Measurements from ENCODE around the gene STAT4.
A peak's percentile ranks its signal among the peaks of the same experiment; 100 is the strongest.

Gene STAT4

GRCh38 chr2:191078165-191078867 lies 72.5 kb downstream of the STAT4 start:
- DNase-seq: no peak

DNA sequence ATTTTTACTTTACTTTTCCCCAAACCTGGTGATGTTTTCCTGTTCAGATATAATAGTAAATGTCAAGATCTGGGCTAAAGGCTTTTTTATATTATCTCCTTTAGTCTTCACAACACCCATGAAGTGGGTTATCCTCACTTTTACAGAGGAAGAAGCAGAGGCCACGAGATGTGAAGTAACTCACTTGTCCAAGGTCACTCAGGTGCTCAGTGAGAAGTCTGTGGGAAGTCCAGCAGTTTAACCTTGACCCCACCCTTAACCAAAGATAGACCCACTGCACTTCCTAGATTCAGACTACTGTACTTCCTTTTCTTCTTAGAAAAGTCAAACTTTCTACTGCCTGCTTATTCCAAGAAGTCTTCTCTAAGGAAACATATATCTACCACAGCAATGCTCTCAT lies 80.5 kb downstream of the STAT4 start:
- no peak for DNase-seq

DNA sequence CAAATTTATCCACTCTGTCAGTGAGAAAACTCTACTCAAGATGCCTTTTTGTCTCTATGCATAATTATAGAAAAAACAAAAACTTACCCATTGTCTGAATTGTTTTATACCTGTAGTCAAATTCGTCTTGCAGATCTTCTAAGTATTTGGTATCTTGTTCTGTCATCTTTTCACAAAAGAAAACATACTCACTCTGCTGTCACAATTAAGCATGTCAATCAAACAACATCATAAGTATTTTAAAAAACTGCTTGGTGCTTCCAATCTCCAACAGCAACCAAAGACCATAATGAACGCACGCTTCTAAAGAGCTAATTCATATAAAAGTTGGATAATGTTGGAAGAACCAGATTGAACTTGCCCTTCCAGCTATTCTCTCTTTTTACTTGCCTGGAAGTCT lies 81.2 kb downstream of the STAT4 start:
- DNase-seq: no peak

DNA sequence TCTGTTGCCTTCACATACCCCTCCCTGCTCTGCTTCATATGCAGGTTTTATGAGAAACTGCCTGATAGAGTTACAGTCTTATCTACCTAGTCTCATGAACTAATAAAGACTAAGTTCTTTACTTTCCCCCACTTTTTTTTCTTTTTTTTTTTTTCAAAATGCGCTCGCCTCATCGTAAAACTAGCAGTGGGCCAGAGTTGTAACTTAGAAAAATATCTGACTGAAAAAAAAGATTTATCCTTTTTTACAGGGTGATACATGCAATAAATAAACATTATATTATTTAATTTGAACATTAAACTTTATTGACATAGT lies 83.9 kb downstream of the STAT4 start:
- no peak for DNase-seq

DNA sequence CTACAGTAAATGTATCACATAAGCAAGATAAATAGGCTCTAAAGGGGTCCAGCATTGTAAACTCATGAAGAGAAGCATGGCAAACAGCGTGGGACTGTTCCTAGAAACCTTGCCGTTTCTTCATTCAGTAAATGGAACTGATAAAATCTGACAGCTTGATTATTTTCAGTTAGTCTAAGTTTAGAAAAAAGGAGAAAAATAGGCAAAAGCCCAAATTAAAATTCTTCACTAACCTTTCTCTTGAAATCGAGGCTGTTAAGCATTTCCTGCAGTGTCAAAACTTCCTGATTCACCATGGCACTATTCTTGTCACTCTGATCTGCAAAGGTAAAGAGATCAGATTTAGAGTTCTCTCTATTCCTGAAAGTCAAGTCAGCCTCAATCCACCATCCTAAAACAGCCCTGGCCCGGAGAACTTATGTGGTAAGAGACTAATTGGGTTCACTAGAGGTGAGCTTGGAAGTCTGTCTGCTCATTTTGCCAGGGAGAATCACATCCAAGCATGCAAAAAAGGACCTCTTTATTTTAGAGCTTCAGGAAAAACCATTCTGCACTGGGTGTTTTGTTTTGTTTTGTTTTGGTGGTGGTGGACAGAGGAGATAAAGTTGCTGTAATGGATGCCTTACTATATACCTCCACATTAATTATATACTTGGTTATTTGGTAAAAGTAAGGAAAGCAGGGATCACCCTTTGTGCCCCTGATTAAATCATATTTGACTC lies 84.4 kb downstream of the STAT4 start:
- DNase-seq: no peak

- DNase-seq: no peak
Observed at GRCh38 chr2:191065785-191066184, 85.0 kb downstream of the STAT4 start.

- no peak for DNase-seq
Observed at GRCh38 chr2:191064590-191064989, 86.2 kb downstream of the STAT4 start.

- no peak for DNase-seq
Observed at GRCh38 chr2:191063584-191063983, 87.2 kb downstream of the STAT4 start.

GRCh38 chr2:191061381-191061980 lies 89.3 kb downstream of the STAT4 start:
- no peak for DNase-seq

- no peak for DNase-seq
Observed at GRCh38 chr2:191059308-191059707, 91.5 kb downstream of the STAT4 start.

- DNase-seq: no peak
Observed at GRCh38 chr2:191056228-191056627, 94.6 kb downstream of the STAT4 start.

DNA sequence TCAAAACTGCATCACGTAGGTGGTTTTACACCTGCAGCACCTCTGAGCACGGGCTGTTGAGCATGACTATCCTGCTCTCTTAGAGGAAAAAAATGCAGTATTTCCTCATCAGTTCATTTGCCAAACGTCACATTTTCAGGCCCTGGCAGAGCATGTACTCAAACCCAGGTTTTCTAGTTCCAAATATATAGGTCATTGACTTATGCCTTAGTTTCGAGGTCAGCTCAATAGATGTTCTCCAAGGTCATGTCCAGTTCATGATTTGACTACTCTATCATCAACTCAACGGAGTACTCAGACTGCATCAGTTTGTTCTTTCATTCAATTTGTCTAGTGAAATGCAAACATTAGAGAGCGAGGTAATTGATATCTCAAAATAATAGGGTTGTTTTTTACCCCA lies 97.5 kb downstream of the STAT4 start:
- DNase-seq: no peak

DNA sequence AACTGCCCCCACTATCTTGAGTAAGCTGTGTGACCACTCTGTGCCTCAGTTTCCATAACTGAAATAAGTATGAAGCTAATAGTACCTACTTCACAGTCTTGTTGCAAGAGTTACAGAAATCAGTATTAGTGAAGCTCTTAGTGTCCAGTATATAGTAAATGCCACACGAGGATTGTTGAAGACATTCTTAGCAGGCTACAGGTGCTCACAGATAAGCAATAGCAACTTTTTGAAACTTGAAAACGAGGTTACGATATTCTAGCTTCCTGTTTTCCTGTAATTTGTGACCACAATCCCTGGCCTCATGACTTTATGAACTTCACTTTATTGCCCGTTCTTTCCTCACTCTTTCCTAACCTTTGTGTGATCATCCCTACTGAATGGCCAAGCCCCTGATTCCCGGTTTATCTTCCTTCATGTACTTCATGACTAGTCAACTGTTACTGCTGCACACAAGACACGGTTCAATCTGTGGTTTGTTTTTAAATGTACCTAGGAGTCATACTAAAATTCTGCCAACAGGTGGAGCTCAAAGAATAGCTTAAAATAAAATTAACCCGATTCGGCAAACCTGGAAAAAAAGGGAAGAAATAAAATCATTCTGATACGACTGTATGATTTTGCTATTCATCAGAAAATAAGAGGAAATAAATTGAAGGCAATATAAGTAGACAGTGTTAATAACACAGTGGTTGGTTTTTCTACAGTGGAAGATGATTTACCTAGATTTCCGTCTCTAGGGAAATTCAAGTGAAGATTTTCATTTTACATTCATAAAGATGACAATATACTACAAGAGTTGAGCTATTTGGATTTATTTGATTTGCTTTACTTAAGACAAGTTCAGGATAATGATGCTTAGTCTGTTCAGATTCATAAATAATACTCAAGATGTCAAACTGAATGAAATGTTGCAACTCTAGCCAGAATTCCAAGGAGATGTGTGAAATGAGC lies 98.7 kb downstream of the STAT4 start:
- DNase-seq: no peak

DNA sequence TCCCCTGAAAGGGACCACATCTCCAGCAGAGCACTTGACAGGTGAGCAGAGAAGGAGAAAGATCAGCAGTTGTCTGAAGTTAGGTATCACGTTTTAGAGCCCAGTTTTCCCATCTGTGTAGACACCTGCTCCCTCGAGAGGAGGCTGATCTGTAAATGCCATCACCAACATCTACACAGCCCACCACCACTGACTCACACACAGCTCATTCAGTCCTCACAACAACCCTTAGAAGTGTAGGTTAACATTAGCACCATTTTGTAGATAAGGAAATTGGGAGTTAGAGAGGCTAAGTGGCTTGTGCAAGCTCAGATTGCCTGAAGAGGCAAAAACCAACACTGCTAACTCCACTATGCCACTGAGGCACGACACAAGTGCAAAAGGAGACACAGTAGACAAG lies 99.6 kb downstream of the STAT4 start:
- no peak for DNase-seq

- no peak for DNase-seq
Observed at GRCh38 chr2:191050640-191050987, 100.2 kb downstream of the STAT4 start.

DNA sequence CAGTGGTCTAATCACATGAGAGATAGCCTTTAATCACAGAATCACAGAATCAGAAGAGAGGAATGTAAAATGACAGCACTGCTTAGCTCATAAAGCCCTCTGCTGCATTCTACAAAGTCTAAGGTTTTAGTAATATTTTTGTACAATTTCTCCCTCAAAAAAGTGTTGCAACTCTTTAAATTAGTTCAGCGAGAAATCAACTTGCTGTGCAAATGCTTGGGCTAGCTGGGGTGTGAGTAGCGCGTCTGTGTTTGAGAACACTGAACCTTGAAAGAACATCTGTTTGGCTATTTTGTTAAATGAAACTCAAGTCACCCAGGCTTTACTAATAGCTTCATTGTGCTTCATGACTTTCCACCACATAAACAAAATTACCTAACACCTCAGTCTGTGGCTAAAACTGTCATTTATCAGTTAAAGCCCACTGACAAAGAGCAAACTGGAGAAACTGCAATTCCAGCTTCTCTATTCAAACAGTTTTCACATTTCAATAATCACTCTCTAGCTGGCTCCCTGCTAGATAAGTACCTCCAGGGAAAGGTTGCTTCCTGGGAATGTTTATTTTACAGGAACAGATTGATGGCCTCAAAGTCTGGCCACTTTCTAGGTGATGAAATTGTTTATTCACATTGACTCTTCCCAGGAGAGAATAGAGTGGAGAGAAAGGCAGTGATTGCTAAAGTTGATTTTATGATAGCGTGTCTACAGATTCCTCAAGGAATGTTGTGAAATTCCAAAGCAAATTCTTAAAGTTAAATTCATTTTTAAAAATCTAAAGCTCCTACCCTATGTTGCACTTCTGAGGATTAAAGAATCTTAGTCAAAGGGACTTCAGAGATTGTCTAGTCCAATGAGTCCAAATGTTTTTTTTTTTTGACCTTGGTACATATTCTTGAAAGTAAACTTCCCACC lies 100.8 kb downstream of the STAT4 start:
- no peak for DNase-seq

- no peak for DNase-seq
Observed at GRCh38 chr2:191048073-191048472, 102.7 kb downstream of the STAT4 start.

- DNase-seq: no peak
Observed at GRCh38 chr2:191045141-191045540, 105.7 kb downstream of the STAT4 start.

- DNase-seq: no peak
Observed at GRCh38 chr2:191043438-191043837, 107.4 kb downstream of the STAT4 start.

DNA sequence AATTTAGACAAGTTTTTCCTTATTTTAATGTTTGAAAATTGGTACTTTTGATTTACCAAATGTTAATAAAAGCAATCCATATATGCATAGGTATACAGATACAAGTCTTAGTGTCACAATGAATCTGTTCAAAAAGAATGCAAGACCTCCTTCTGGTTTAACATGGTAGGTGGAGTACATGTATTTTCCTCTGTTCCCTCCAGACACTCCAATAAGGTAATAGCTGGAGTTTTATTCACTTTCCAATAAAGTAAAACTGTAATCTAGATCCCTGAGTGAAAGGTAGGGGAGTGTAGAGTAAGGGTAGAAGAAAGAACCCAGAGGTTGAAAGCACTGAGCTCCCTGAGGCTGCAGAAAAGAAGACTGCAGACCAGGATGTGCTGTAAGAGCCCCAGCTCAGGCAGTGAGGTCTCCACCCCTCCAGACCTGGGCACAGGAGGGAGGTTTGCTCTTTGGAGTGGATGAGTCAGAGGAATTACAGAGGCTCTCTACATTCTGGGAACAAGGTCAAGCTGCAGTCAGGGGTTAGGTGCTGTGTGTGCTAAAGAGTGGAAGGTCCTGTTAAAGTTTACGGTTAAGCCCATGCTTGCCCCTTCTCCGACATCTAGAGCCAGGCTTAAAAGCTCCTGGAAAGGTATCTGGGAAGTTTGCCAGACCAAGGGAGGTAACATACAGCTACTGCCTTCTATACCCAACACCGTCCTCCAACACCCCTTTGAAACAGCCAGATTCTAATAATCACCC lies 109.2 kb downstream of the STAT4 start:
- DNase-seq: peak; percentile 95

GRCh38 chr2:191039616-191040015 lies 111.2 kb downstream of the STAT4 start:
- DNase-seq: no peak

GRCh38 chr2:191038741-191039140 lies 112.1 kb downstream of the STAT4 start:
- DNase-seq: no peak
